ENCODE results near the gene CTH.
"Not testable (repeated sequence)": the region's sequence is repeated elsewhere in the genome, so short reads cannot be mapped to it uniquely, and the experiment has no call there.

Gene CTH

GRCh38 chr1:70465911-70466310 lies 54.8 kb downstream of the CTH start:
- no peak for ATAC-seq (ENCODE audit: insufficient read depth, low read depth)
- H3K27ac ChIP-seq (ENCODE audit: low read length): no peak overlapping the region
- H2AFZ ChIP-seq (ENCODE audit: low read depth, low read length): no peak overlapping the region
- H3K36me3 ChIP-seq (ENCODE audit: insufficient read depth, low read length): no peaks in the 10 kb centered on the region
- H3K79me2 ChIP-seq (ENCODE audit: insufficient read depth, low read length): no peaks in the 10 kb centered on the region
- H3K4me3 ChIP-seq (ENCODE audit: low read depth in 1 of 2, low read length in 2 of 2): no peak overlapping the region
- no peaks in the 10 kb centered on the region for H3K4me1 ChIP-seq (ENCODE audit: insufficient read depth, low read length)
- no peak overlapping the region for H3K9ac ChIP-seq (ENCODE audit: low read depth, low read length)
- no peak for DNase-seq
- no peaks in the 10 kb centered on the region for H4K20me1 ChIP-seq (ENCODE audit: insufficient read depth, low read length)
- H3K4me2 ChIP-seq (ENCODE audit: insufficient read depth, low read length): no peak overlapping the region
- H3K9me3 ChIP-seq (ENCODE audit: insufficient read depth, low read length, severe bottlenecking): no peaks in the 10 kb centered on the region
- TF ChIP-seq EZH2 (IDR thresholded peaks at IDR 0.05; ENCODE audit: borderline replicate concordance, low read depth, low read length, severe bottlenecking) (no peak), CTCF (IDR thresholded peaks at IDR 0.05; ENCODE audit: borderline replicate concordance, extremely low read depth, low read length, poor library complexity, severe bottlenecking) (no peak)
- H3K27me3 ChIP-seq (ENCODE audit: insufficient read depth, low read length, poor library complexity): no peaks in the 10 kb centered on the region

GRCh38 chr1:70467531-70467930 lies 56.5 kb downstream of the CTH start:
- no peak for ATAC-seq (ENCODE audit: insufficient read depth, low read depth)
- Histone ChIP-seq H4K20me1 (ENCODE audit: insufficient read depth, low read length) (no peaks in the 10 kb centered on the region), H3K79me2 (ENCODE audit: insufficient read depth, low read length) (no peaks in the 10 kb centered on the region), H3K36me3 (ENCODE audit: insufficient read depth, low read length) (no peaks in the 10 kb centered on the region), H3K9ac (ENCODE audit: low read depth, low read length) (no peak overlapping the region), H2AFZ (ENCODE audit: low read depth, low read length) (no peak overlapping the region), H3K4me3 (ENCODE audit: low read depth in 1 of 2, low read length in 2 of 2) (no peak overlapping the region), H3K27me3 (ENCODE audit: insufficient read depth, low read length, poor library complexity) (no peaks in the 10 kb centered on the region), H3K4me1 (ENCODE audit: insufficient read depth, low read length) (no peaks in the 10 kb centered on the region), H3K4me2 (ENCODE audit: insufficient read depth, low read length) (no peak overlapping the region), H3K27ac (ENCODE audit: low read length) (no peak overlapping the region), H3K9me3 (ENCODE audit: insufficient read depth, low read length, severe bottlenecking) (no peaks in the 10 kb centered on the region)
- no peak for DNase-seq
- TF ChIP-seq EZH2 (IDR thresholded peaks at IDR 0.05; ENCODE audit: borderline replicate concordance, low read depth, low read length, severe bottlenecking) (no peak), CTCF (IDR thresholded peaks at IDR 0.05; ENCODE audit: borderline replicate concordance, extremely low read depth, low read length, poor library complexity, severe bottlenecking) (no peak)

GRCh38 chr1:70468180-70468579 lies 57.1 kb downstream of the CTH start:
- no peak for ATAC-seq (ENCODE audit: insufficient read depth, low read depth)
- Histone ChIP-seq H3K9ac (ENCODE audit: low read depth, low read length) (no peak overlapping the region), H3K79me2 (ENCODE audit: insufficient read depth, low read length) (no peaks in the 10 kb centered on the region), H3K36me3 (ENCODE audit: insufficient read depth, low read length) (no peaks in the 10 kb centered on the region), H3K27ac (ENCODE audit: low read length) (no peak overlapping the region), H3K4me1 (ENCODE audit: insufficient read depth, low read length) (no peaks in the 10 kb centered on the region), H3K4me2 (ENCODE audit: insufficient read depth, low read length) (no peak overlapping the region), H2AFZ (ENCODE audit: low read depth, low read length) (no peak overlapping the region), H3K4me3 (ENCODE audit: low read depth in 1 of 2, low read length in 2 of 2) (no peak overlapping the region), H3K27me3 (ENCODE audit: insufficient read depth, low read length, poor library complexity) (no peaks in the 10 kb centered on the region), H3K9me3 (ENCODE audit: insufficient read depth, low read length, severe bottlenecking) (no peaks in the 10 kb centered on the region), H4K20me1 (ENCODE audit: insufficient read depth, low read length) (no peaks in the 10 kb centered on the region)
- no peak for DNase-seq
- TF ChIP-seq CTCF (IDR thresholded peaks at IDR 0.05; ENCODE audit: borderline replicate concordance, extremely low read depth, low read length, poor library complexity, severe bottlenecking): no peak
- TF ChIP-seq EZH2 (IDR thresholded peaks at IDR 0.05; ENCODE audit: borderline replicate concordance, low read depth, low read length, severe bottlenecking): no peak

GRCh38 chr1:70469184-70469583 lies 58.1 kb downstream of the CTH start:
- H3K36me3 ChIP-seq (ENCODE audit: insufficient read depth, low read length); H3K27me3 ChIP-seq (ENCODE audit: insufficient read depth, low read length, poor library complexity); DNase-seq: not testable (repeated sequence)

More at GRCh38 chr1:70469184-70469583, 58.1 kb downstream of the CTH start:
- H3K4me3 ChIP-seq (ENCODE audit: low read depth in 1 of 2, low read length in 2 of 2); H3K9ac ChIP-seq (ENCODE audit: low read depth, low read length); H3K27ac ChIP-seq (ENCODE audit: low read length); H3K79me2 ChIP-seq (ENCODE audit: insufficient read depth, low read length); H2AFZ ChIP-seq (ENCODE audit: low read depth, low read length); ATAC-seq (ENCODE audit: insufficient read depth, low read depth); H3K4me2 ChIP-seq (ENCODE audit: insufficient read depth, low read length); H4K20me1 ChIP-seq (ENCODE audit: insufficient read depth, low read length); H3K4me1 ChIP-seq (ENCODE audit: insufficient read depth, low read length); H3K9me3 ChIP-seq (ENCODE audit: insufficient read depth, low read length, severe bottlenecking): not testable (repeated sequence)

All from DND-41 (cell line).